GM19238 (cell line): Measurements from ENCODE around the gene DNAAF3.

Source experiments
- DNase-seq: peaks from one replicate; pipeline ENCODE4 v3.0.0; 2011; ENCODE audit warnings: low spot score; ENCODE audit not compliant: insufficient read length

DNAAF3 gene

DNA sequence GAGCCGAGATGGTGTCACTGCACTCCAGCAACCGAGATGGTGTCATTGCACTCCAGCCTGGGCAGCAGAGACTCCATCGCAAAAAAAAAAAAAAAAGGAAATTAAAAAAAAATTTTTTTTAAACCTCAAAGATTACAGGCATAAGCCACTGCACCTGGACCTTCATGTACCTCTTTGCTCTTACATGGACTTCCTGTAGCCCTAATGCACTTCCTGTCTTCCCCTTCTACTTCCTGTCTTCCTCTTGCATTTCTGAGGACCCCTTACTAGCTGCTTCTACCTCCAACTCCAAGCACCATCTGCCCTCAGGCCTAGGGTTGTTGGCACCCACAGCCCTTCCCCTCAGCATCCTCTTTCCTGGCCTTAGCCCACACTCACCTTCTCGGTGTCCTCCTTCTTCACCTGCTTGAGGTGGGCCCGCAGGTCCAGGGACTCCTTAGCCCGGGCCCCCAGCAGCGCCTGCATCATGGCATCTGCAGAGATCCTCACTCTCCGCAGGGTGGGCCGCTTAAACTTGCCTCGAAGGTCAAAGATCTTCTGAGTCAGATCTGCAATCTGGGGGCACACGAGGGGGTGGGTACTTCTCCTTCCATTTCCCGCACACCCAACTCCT, 12.7 kb downstream of the DNAAF3 start:
- no peak for DNase-seq

DNA sequence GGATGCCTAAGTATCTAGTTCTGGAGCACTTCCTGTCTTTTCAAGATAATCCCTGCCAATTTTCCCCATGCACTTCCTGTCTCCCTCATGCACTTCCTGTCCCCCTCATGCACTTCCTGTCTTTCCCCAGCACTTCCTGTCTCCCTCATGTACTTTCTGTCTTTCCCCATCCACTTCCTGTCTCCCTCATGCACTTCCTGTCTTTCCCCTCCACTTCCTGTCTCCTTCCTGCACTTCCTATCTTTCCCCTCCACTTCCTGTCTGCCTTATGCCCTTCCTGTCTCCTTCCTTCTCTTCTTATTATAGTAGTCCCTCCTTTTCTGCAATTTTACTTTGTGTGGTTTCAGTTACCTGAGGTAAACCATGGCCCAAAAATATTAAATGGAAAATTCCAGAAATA, 14.4 kb downstream of the DNAAF3 start:
- DNase-seq = no peak

DNA sequence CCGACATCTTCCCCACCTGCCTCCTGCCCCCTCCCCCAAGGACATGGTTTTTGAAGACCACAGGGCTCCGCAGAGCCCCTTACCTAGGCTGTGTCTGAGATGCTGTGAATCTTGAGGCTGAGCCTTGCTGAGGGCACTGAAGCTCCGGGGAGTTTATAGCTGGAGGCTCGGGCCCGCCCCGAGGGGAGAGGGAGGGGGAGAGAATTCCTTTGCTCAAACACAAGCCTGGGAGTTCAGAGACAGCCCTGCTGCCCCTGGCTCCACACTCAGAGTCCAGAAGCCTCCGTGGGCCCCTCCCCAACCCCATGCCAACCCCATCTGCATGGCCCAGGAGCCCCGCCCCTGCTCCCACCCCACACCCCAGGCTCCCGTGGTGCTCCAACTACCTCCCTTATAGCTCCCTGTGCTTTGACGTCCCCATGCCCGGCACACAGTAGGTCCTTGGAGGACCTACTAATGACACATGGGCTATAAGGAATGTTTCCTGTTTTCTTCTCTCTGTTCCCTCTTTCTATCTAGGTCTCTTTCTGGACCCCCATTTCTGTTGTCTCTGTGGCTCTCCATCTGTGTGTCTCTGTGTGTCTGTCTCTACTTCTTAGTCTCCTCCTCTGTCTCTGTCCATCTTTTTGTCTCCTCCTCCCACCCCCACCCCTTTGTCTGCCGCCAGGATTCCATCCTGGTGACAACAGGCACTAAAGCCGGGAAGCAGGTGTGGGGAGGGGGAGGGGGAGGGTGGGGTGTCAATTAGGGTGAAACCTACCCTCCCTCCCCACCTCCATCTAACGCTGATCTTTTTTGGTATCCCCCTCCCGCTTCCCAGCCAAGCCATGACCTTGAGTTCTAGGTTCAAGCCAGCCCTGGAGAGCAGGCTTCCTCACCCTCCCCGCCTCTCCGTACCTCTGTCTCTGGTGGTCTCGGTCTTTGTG, 17.1 kb downstream of the DNAAF3 start, which contains the start of gene TNNT1:
Gene TNNT1 (minus strand): TSS at position 129 of the 926 bp plus-strand sequence. CDS start 2,049 bp downstream, outside the sequence.
- no peak for DNase-seq

DNA sequence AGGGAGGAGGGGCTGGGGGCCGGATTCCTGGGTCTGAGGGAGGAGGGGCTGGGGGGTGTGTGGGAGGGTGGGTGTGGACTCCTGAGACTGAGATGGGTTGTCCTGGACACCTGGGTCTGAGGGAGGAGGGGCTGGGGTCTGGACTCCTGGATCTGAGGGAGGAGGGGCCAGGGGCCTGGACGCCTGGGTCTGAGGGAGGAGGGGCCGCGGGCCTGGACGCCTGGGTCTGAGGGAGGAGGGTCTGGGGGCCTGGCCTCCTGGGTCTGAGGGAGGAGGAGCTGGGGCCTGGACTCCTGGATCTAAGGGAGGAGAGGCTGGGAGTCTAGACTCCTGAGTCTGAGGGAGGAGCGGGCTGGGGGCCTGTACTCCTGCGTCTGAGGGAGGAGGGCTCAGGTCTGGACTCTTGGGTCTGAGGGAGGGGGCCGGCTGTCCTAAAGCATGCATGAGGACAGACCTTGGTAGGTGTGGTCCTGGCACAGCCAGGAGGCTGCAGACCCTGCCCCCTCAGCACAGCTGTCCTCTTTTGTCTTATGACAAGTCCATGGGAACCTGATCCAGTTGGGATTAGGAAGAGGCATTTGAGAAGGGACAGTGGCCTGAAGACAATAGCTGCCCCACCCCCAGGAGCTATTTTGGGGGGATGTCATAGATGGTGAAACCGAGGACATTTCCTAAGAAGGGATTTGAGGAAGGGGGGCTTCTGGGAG, 18.7 kb downstream of the DNAAF3 start:
- DNase-seq = no peak

DNA sequence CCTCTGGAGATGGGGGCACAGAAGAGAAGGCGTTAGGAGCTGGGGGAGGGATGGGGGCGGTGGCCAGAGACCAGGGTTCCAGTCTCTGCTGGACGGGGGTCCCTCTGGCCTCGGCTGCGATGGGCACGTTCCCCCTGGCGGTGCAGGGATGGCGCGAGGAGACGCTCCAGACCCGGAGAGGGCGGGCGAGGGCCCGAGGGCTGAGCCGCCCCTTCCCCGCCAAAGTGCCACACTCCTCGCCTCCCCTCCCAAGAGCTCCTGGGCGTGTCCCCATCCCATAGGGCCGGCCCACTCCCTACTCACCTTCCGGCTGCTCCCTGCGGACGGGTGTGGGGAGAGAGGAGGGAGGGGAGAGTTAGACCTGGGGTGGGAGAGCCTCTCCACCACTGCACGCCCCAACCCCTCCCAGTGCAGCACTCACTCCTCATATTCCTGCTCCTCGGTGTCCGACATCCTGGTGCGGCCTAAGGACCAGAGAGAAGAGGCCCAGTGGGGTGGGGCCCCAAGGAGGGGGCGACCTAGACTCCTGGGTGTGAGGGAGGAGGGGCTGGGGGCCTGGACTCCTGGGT, 19.6 kb downstream of the DNAAF3 start:
- DNase-seq = no peak

DNA sequence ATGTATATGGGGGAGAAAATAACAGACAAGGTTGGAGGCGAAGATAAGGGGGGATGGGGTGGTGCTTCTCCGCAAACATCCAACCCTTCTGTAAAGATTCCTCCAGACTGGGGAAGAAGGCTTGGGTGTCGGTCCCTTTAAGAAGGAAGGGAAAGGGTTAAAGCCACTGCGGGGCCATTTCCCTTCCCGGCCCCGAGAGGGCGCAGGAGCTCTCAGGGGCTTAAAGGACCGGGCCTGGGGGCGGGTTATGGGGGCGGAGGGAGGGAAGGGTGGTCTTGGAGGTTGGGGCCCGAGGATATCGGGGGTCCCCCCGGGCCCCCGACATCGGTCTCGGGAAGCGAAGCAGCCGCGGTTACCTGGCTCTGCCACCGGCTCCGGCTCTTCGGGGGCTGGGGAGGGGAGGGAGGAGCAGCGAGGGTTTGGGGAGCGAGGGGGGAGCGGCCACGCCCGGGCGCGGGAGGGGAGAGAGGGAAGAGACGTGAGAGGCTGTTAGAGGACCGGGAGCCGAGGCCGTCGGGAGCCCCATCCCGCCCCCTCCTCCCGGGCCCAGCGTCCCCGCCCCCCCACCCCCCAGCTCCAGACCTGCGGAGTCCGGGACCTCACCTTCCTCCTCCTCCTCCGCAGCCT, 20.2 kb downstream of the DNAAF3 start:
- no peak for DNase-seq

DNA sequence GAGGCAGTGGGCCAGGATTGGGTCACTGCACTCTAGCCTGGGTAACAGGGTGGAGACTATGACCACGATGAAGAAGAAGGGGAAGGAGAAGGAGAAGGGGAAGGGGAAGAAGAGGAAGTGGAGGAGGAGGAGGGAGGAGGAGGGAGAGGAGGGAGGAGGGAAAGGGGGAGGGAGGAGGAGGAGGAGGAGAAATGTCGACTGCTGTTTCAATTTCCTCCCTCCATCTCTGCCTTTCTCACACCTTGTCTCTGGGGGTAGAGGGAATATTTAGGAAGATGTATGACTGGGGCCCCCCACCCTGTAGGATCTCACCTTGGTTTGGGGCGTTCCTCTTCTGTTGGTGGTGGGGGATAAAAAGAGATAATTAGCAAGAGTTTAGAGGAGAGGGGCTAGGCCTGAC, 21.2 kb downstream of the DNAAF3 start:
- no peak for DNase-seq

DNA sequence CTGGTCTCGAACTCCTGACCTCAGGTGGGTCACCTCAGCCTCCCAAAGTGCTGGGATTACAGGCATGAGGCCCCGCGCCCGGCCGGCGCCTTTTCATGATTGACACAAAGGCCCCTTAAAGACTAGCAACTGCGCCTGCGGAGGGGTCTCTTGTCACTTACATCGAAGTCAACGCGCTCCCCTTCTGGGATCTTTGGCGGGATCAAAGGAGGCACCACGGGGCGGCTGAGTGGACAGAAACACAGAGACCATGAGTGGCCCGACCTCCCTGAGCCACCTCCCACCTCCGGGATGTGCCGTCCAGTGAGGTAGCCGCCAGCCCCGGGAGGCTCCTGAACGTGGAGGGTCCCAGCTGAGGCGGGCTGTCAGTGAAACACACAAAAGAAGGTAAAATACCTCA, 24.7 kb downstream of the DNAAF3 start:
- DNase-seq = no peak

DNA sequence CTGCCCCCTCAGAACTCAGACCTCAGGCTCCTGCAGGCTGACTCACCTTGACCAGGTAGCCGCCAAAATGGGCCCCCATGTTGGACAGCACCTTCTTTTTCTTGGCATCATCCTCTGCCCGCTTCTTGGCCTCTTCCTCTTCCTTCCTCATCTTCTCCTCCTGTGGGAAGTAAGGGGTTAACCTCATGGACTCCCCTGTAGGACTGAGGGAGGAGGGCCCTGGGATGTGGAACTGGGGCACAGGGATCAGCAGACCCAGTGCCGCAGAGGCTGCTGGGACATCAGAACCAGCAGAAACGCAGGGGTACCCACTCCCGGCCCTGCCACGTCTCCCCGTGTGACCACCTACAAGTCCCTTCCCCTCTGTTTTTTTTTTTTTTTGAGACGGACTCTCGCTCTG, 28.5 kb downstream of the DNAAF3 start:
- no peak for DNase-seq

DNA sequence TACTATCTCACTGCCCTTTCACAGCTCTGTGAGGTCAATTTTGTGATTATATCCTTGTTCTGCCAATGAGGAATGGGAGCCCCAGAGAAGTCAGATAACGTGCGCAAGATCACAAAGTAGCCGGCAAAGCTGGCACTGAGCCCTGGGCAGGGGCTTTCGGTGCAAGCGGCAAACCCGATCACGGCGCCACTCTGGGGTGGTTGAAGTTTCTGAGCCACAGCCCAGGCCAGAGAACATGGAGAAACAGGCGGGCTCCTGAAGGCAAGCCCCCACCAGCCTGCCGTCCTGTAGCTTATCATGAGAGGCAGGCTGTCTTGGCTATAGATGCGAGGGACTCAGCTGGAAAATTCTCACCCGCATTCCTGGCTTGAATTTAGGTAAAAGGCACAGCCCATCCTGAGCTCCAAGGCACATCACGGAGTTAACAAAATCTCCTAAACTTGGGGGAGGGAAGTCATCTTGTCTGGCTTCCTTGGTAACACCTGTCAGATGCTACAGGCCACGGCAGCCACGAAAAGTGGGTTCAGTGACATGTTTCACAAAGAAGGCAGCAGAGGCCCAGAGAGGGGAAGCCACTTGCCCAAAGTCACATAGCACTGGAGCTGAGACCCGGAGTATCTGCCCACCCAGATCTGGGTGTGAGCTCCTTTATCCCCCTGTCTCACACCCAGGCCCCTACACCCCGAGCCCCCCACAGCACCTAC, 29.9 kb downstream of the DNAAF3 start:
- no peak for DNase-seq

DNA sequence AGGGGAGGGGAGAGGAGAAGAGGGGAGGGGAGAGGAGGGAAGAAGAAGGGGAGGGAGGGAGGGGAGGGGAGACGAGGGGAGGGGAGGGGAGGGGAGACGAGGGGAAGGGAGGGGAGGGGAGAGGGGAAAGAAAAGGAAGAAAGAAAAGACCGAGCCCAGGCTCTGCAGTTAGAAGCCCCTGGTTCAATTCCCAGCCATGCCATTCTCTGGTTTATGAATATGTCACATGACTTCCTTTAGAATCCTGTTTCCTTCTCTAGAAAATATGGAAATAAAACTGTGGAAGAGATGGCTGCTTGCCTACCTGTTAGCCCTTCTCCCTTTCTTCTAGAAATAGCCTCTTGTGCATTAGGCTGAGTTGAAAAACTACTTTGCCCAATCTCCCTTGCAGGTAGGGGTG, 31.7 kb downstream of the DNAAF3 start:
- DNase-seq = no peak

DNA sequence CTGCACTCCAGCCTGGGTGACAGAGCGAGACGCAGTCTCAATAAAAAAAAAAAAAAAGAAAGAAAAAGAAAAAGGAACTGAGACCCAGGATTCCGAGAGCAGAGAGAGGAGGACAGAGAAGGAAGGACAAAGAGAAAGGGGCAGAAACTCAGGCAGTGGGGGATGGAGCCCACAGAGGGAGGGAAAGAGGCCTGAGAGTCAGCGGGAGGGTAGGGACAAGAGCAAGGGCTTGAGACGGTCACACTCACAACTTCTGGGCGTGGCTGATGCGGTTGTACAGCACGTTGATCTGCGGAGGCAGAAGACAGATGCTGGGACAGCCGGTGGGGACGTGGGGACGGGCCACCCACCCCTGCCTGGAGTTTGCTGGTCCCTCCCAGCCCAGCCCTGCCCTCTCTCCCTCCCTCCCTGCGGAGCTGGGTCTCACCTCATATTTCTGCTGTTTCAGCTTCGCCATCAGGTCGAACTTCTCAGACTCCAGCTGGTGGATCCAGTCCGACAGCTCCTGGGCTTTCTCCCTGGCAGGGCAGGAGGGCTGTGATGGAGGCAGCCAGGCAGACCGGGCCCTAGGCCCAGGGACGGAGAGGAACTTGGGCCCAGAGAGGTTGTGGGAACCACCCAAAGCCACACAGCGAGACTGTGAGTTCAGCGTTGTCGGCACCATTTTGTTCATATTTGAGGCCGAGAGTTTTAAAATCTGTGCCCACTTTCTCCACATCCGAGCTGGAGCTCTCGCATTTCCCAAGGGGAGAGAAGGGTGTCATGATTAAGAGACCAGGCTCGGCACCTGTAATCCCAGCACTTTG, 32.6 kb downstream of the DNAAF3 start:
- no peak for DNase-seq

DNA sequence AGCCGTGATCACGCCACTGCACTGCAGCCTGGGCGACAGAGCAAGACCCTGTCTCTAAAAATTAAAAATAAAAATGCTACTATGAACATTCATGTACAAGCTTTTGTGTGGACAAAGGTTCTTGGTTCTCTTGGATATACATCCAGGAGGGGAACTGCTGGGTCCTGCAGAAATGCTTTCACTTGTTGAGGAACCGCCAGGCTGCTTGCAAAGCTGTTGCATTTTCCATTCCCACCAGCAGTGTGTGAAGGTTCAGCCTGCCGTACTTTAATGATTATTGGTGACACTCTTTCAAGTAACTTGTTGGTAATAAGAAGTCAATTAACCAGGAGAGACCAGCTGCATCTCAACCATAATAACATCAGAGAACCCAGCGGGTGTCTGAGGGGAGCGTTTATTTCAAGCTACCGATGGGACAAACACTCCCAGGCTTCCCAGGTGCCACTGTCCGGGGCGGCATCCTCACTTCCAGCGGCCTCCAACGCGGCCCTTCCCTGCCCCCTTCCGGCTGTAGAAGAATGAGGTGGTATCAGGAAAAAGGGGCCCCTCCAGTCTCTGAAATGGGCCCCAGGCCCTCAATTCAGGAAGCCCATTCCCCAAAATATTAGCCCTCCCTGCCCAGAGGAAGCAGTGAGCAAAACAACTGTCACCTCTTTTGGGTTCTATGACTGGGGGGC, 33.8 kb downstream of the DNAAF3 start:
- no peak for DNase-seq

DNA sequence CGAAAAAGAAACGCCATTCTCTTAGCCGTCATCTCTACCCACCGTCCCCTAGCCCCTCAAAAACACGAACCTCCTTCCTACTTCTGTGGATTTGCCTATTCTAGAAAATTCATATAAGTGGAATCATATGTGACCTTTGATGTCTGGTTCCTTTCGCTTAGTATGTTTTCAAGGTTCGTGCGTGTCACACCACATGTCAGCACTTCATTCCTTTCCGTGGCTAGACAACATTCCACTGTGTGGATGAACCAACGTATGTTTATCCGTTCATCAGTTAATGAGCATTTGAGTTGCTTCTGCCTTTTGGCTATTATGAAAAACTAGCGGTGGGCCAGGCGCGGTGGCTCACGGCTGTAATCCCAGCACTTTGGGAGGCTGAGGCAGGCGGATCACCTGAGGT, 35.0 kb downstream of the DNAAF3 start:
- no peak for DNase-seq

DNA sequence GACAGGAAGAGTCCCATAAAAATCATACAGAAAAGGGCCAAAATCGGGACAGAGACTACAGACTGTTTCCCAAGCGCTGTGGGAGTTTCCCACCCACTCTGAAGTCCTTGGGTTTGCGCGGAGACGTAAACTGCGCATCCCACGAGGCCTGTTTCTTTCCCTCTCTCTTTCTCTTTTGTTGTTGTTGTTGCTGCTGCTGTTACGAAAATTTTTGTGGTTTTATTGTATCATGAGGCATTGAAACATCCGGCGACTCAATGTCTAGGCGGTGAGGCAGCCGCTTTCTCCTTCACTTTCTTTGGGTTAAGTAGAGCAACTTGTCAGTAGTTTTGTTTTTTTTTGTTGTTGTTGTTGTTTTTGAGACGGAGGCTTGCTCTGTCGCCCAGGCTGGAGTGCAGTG, 47.4 kb downstream of the DNAAF3 start:
- DNase-seq = no peak

DNA sequence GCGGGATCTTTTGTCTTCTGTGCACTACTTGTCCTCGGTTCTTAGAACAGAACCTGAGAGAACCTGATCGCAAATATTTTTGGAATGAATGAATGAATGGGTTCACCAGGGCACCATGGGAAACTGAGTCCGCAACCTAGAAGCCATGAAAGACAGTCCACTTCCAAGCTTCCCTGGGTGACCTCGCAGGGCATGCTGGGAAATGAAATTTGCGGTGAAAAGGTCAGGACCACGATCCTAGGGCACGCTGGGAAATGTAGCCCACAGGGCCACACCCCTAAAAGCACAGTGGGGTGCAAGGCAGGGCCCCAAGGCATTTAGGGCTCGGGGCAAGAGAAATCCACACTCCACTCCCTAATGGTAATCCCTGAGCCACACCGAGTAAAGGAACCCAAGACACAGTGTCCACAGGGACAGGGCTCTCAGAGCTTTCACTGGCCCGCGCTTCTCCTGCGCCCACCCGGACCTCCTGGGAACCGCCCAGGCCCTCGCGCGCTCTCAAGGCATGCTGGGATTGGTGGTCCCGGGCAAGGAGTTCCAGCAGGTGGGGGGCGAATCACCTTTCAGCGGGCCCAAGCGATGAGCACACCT, 47.9 kb downstream of the DNAAF3 start:
- DNase-seq = no peak

DNA sequence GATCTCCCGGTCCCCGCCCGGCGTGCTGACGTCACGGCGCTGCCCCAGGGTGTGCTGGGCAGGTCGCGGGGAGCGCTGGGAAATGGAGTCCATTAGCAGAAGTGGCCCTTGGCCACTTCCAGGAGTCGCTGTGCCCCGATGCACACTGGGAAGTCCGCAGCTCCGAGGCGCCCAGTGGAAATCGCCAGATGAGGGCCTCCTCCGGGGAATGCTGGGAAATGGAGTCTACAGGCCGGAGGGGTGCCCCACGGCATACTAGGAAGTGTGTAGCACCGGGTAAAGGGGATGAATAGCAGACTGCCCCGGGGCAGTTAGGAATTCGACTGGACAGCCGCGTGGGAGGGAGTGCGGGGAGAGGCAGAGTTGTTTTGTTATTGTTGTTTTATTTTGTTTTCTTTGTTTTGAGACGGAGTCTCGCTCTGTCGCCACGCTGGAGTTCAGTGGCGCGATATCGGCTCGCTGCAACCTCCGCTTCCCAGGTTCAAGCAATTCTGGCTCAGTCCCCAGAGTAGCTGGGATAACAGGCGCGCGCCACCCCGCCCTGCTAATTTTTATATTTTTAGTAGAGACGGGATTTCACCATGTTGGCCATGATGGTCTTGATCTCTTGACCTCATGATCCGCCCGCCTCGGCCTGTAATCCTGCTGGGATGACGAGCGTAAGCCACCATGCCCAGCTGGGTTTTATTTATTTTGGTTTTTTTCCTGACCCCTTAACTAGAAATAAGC, 48.6 kb downstream of the DNAAF3 start:
- peak; percentile 100 for DNase-seq
